ENCODE results near the gene TCF20. TPM values are rescaled to one million over a fixed set of nuclear protein-coding genes. Genes with fewer than 3 reads are reported as not detected.
A peak's percentile ranks its signal among the peaks of the same experiment; 100 is the strongest.

Gene TCF20
- polyA plus RNA-seq, 3 donors, result 0.67 to 11.1 (median 0.99) TPM

- intact Hi-C loops (cut with micrococcal nuclease), result no loop called here
- Histone ChIP-seq H2AFZ (ENCODE audit: insufficient read depth, low read depth, low read length, poor library complexity, severe bottlenecking) (no peak overlapping the region), H3K36me3 (replicated peaks in 1 of 2; ENCODE audit: control insufficient read depth in 1 of 2, insufficient read depth in 2 of 2, low read length in 2 of 2) (no peaks in the 10 kb centered on the region), H3K4me2 (replicated peaks; ENCODE audit: extremely low read depth, low read length, poor library complexity, severe bottlenecking) (no peak overlapping the region), H4K20me1 (ENCODE audit: insufficient read depth, low read length) (no peaks in the 10 kb centered on the region), H3K27ac (ENCODE audit: low read depth in 1 of 2, low read length in 2 of 2) (no peak overlapping the region), H3K79me2 (ENCODE audit: insufficient read depth, low read length) (no peaks in the 10 kb centered on the region), H3K9ac (ENCODE audit: insufficient read depth, low read length, poor library complexity, severe bottlenecking) (peak overlapping the region; percentile 2), H3K9me3 (replicated peaks in 1 of 2; ENCODE audit: control insufficient read depth in 1 of 2, insufficient read depth in 1 of 2, low read length in 2 of 2) (no peaks in the 10 kb centered on the region), H3K27me3 (ENCODE audit: control insufficient read depth in 2 of 2, insufficient read depth in 2 of 2, low read length in 2 of 2) (no peaks in the 10 kb centered on the region), H3K4me1 (ENCODE audit: control insufficient read depth in 1 of 2, insufficient read depth in 2 of 2, low read length in 2 of 2) (peaks cover 38 to 55% of the 10 kb centered on the region in 2 donors), H3K4me3 (replicated peaks in 1 of 3; ENCODE audit: low read depth in 2 of 3, low read length in 3 of 3) (no peak overlapping the region)
- DNase-seq, result no peak
- Mint-ChIP-seq H3K27ac (no peak overlapping the region), H3K4me1 (peaks cover 51% of the 10 kb centered on the region), H3K27me3 (ENCODE audit: low read depth in 3 of 3) (peaks cover 4 to 12% (median 4%) of the 10 kb centered on the region in 3 donors), H3K4me3 (no peak overlapping the region), H3K9me3 (peaks cover 0 to 2% (median 0%) of the 10 kb centered on the region in 7 donors), H3K36me3 (no peaks in the 10 kb centered on the region)
- WGBS (ENCODE audit: insufficient coverage), result 95% methylated on average over 2 of the region's 3 CpGs
- TF ChIP-seq, protein P1, sequence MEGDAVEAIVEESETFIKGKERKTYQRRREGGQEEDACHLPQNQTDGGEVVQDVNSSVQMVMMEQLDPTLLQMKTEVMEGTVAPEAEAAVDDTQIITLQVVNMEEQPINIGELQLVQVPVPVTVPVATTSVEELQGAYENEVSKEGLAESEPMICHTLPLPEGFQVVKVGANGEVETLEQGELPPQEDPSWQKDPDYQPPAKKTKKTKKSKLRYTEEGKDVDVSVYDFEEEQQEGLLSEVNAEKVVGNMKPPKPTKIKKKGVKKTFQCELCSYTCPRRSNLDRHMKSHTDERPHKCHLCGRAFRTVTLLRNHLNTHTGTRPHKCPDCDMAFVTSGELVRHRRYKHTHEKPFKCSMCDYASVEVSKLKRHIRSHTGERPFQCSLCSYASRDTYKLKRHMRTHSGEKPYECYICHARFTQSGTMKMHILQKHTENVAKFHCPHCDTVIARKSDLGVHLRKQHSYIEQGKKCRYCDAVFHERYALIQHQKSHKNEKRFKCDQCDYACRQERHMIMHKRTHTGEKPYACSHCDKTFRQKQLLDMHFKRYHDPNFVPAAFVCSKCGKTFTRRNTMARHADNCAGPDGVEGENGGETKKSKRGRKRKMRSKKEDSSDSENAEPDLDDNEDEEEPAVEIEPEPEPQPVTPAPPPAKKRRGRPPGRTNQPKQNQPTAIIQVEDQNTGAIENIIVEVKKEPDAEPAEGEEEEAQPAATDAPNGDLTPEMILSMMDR (IDR thresholded peaks at IDR 0.05), result no peak
These were observed 26.4 kb upstream of the TCF20 start for GRCh38 chr22:42296883-42297282.

DNA sequence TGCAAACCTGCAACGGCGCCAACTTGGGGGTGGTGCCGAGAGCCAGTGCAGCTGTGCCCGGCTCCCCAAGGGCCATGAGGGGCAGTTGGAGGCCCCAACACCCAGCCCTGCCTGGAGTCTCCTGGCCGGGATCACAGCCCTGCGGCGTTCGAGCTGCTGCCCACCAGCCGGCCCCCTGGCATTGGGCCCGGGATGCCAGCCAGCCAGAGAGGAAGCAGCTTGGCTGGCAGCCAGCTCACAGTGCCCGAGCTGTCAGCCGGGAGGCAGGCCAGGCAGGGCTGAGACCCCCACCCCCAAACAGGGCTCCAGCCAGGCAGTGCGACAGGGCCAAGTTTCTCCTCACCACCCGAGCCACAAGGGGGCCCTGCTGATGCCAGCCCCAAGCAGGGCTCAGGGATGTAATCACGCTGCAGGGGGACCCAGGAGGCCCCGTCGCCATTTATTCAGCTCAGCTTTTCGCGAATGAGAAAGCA is 26.0 kb upstream of the TCF20 start:
- peaks cover 0 to 2% (median 0%) of the 10 kb centered on the region in 7 donors for H3K9me3 Mint-ChIP-seq
- Histone ChIP-seq H3K4me3 (replicated peaks in 1 of 3; ENCODE audit: low read depth in 2 of 3, low read length in 3 of 3) (no peak overlapping the region), H3K27ac (ENCODE audit: low read depth in 1 of 2, low read length in 2 of 2) (no peak overlapping the region), H3K4me2 (replicated peaks; ENCODE audit: extremely low read depth, low read length, poor library complexity, severe bottlenecking) (peak overlapping the region; percentile 14), H3K9ac (ENCODE audit: insufficient read depth, low read length, poor library complexity, severe bottlenecking) (peak overlapping the region; percentile 2), H3K27me3 (ENCODE audit: control insufficient read depth in 2 of 2, insufficient read depth in 2 of 2, low read length in 2 of 2) (no peaks in the 10 kb centered on the region), H3K9me3 (replicated peaks in 1 of 2; ENCODE audit: control insufficient read depth in 1 of 2, insufficient read depth in 1 of 2, low read length in 2 of 2) (no peaks in the 10 kb centered on the region), H4K20me1 (ENCODE audit: insufficient read depth, low read length) (no peaks in the 10 kb centered on the region), H3K4me1 (ENCODE audit: control insufficient read depth in 1 of 2, insufficient read depth in 2 of 2, low read length in 2 of 2) (peaks cover 33 to 50% of the 10 kb centered on the region in 2 donors), H3K36me3 (replicated peaks in 1 of 2; ENCODE audit: control insufficient read depth in 1 of 2, insufficient read depth in 2 of 2, low read length in 2 of 2) (no peaks in the 10 kb centered on the region), H3K79me2 (ENCODE audit: insufficient read depth, low read length) (no peaks in the 10 kb centered on the region), H2AFZ (ENCODE audit: insufficient read depth, low read depth, low read length, poor library complexity, severe bottlenecking) (no peak overlapping the region)
- TF ChIP-seq, protein P1 (IDR thresholded peaks at IDR 0.05), result no peak
- peak in 1 of 3 donors; percentile 23 for DNase-seq
- H3K27me3 Mint-ChIP-seq (ENCODE audit: low read depth in 3 of 3), result peaks cover 4 to 12% (median 5%) of the 10 kb centered on the region in 3 donors
- WGBS (ENCODE audit: insufficient coverage), result 4% methylated on average over 17 of the region's 19 CpGs
- no peaks in the 10 kb centered on the region for H3K36me3 Mint-ChIP-seq
- intact Hi-C loops (cut with micrococcal nuclease), result no loop called here
- peak overlapping the region in 1 of 7 donors; percentile 42 for H3K27ac Mint-ChIP-seq
- H3K4me1 Mint-ChIP-seq, result peaks cover 47% of the 10 kb centered on the region
- no peak overlapping the region for H3K4me3 Mint-ChIP-seq
